ENCODE results near the gene TSHZ1. TPM values are rescaled to one million over a fixed set of nuclear protein-coding genes. Genes with fewer than 3 reads are reported as not detected.

The TSHZ1 gene
- polyA plus RNA-seq, 2 of the 4 experiments (the other 2 are of a cell fraction), result 2.2 to 3.0 TPM

DNA sequence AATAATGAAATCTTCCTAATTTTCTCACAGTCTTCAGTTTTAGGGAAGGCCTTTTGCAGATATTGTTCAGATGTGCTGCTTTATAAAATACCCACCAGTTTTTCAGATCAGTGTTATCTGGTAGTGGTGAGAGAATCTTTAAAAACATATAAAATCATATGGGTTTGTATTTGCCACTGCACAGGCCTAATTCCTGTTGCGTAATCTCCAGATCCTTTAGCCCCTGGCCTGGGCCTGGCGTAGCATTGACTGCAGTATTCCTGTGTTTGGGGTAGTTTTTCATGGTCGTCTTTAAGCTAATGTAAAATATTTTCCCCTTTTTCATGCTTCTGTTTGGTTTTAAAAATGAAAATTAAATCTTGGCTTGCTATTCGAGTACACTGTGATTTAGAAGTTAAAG lies 43.2 kb downstream of the TSHZ1 start:
- H3K4me2 ChIP-seq, result no peak overlapping the region
- DNase-seq (ENCODE audit: low read depth in 1 of 2, low spot score in 1 of 2) (no peak), FAIRE-seq (no peak), ATAC-seq (no peak)
- H3K4me1 ChIP-seq, result no peaks in the 10 kb centered on the region
- CTCF ChIA-PET, result no interaction called here
- H3K9me3 ChIP-seq, result no peaks in the 10 kb centered on the region
- no peak overlapping the region for H3K4me3 ChIP-seq
- H3K27ac ChIP-seq, result no peak overlapping the region
- 80% methylated on average over 4 of the region's 4 CpGs for WGBS (ENCODE audit: missing lambda C conversion rate)
- POLR2A ChIA-PET, result no interaction called here
- peak; percentile 55 to 67; a peak in 3 of 4 replicates for TF ChIP-seq CEBPB (IDR thresholded peaks at IDR 0.05)
- no peak for TF ChIP-seq MAZ (IDR thresholded peaks at IDR 0.05; ENCODE audit: borderline replicate concordance, low read depth, low read length)

DNA sequence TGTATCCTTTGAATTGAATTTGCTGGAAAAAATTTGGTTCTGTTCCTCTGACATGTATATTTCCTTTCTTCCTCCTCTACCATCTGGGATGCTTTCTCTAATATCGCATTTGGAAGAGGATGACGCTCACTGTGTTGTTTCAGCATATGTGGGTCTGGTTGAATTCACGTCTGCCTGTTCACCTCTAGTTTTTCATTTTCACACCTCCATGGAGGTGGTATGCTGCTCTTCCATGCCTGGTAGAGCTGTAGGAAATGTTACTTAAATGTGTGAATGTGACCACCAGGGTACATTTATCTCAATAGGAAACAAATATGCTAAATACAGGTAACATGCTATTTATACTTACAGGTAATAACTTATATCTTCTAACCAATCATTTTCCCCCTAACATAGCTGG lies 44.5 kb downstream of the TSHZ1 start:
- Histone ChIP-seq H3K4me2 (no peak overlapping the region), H3K4me3 (no peak overlapping the region), H3K9me3 (no peaks in the 10 kb centered on the region), H3K4me1 (no peaks in the 10 kb centered on the region), H3K27ac (no peak overlapping the region)
- ChIA-PET CTCF (no interaction called here), POLR2A (no interaction called here)
- DNase-seq (ENCODE audit: low read depth in 1 of 2, low spot score in 1 of 2) (no peak), FAIRE-seq (no peak), ATAC-seq (no peak)
- 95% methylated on average over 3 of the region's 3 CpGs for WGBS (ENCODE audit: missing lambda C conversion rate)
- TF ChIP-seq POLR2AphosphoS2 (conservative IDR thresholded peaks at IDR 0.05; ENCODE audit: low read length) (no peak), FOXS1 (CRISPR knock-in tag; IDR thresholded peaks at IDR 0.05) (no peak), RFX5 (IDR thresholded peaks at IDR 0.05) (no peak), HOXB13 (CRISPR knock-in tag; IDR thresholded peaks at IDR 0.05; ENCODE audit: low read depth) (no peak), MAFK (IDR thresholded peaks at IDR 0.05; ENCODE audit: partially characterized antibody) (no peak), HEYL (CRISPR knock-in tag; IDR thresholded peaks at IDR 0.05) (no peak), CHD2 (IDR thresholded peaks at IDR 0.05; ENCODE audit: low read length, partially characterized antibody) (no peak), CBX2 (IDR thresholded peaks at IDR 0.05; ENCODE audit: borderline replicate concordance, low read depth) (no peak), CHD4 (IDR thresholded peaks at IDR 0.05; ENCODE audit: borderline replicate concordance) (no peak), ESRRA (IDR thresholded peaks at IDR 0.05; ENCODE audit: borderline replicate concordance, low read length) (no peak)
- TF ChIP-seq, protein P1, sequence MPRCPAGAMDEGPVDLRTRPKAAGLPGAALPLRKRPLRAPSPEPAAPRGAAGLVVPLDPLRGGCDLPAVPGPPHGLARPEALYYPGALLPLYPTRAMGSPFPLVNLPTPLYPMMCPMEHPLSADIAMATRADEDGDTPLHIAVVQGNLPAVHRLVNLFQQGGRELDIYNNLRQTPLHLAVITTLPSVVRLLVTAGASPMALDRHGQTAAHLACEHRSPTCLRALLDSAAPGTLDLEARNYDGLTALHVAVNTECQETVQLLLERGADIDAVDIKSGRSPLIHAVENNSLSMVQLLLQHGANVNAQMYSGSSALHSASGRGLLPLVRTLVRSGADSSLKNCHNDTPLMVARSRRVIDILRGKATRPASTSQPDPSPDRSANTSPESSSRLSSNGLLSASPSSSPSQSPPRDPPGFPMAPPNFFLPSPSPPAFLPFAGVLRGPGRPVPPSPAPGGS (IDR thresholded peaks at IDR 0.05), result no peak
- TF ChIP-seq, protein P2, sequence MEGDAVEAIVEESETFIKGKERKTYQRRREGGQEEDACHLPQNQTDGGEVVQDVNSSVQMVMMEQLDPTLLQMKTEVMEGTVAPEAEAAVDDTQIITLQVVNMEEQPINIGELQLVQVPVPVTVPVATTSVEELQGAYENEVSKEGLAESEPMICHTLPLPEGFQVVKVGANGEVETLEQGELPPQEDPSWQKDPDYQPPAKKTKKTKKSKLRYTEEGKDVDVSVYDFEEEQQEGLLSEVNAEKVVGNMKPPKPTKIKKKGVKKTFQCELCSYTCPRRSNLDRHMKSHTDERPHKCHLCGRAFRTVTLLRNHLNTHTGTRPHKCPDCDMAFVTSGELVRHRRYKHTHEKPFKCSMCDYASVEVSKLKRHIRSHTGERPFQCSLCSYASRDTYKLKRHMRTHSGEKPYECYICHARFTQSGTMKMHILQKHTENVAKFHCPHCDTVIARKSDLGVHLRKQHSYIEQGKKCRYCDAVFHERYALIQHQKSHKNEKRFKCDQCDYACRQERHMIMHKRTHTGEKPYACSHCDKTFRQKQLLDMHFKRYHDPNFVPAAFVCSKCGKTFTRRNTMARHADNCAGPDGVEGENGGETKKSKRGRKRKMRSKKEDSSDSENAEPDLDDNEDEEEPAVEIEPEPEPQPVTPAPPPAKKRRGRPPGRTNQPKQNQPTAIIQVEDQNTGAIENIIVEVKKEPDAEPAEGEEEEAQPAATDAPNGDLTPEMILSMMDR (IDR thresholded peaks at IDR 0.05), result no peak

DNA sequence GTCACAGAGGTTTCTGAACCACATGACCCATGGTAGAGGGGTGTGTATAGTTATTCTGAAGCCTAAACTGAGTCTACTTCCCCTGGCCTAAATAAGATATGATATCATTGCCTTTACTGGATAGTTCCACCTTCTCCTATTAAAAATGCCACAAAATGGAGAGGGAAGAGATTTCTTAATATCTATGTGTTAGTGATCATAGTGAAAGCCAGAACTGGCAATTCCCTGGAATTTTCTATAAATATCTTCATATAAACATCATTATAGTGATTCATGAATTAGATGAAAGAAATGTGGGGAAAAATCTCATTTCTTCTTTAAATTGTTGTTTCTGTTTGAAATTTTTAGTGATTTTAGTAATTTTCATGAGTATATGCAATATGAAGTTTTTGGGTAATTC lies 45.8 kb downstream of the TSHZ1 start:
- CTCF ChIA-PET, result no interaction called here
- TF ChIP-seq CHD4 (IDR thresholded peaks at IDR 0.05; ENCODE audit: borderline replicate concordance), result no peak
- no peak for TF ChIP-seq EP300 (IDR thresholded peaks at IDR 0.05)
- TF ChIP-seq, protein P3, sequence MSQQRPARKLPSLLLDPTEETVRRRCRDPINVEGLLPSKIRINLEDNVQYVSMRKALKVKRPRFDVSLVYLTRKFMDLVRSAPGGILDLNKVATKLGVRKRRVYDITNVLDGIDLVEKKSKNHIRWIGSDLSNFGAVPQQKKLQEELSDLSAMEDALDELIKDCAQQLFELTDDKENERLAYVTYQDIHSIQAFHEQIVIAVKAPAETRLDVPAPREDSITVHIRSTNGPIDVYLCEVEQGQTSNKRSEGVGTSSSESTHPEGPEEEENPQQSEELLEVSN (IDR thresholded peaks at IDR 0.05; ENCODE audit: borderline replicate concordance, low read depth), result no peak
- no peak for TF ChIP-seq FOXS1 (CRISPR knock-in tag; IDR thresholded peaks at IDR 0.05)
- no peak for TF ChIP-seq HDAC2 (IDR thresholded peaks at IDR 0.05)
- no peak for TF ChIP-seq TP53 (CRISPR knock-in tag; IDR thresholded peaks at IDR 0.05)
- no peak for TF ChIP-seq GATA3 (IDR thresholded peaks at IDR 0.05; ENCODE audit: borderline replicate concordance)
- TF ChIP-seq, protein P4, sequence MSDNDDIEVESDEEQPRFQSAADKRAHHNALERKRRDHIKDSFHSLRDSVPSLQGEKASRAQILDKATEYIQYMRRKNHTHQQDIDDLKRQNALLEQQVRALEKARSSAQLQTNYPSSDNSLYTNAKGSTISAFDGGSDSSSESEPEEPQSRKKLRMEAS (IDR thresholded peaks at IDR 0.05), result no peak
- TF ChIP-seq CEBPB (IDR thresholded peaks at IDR 0.05), result no peak
- TF ChIP-seq RNF2 (IDR thresholded peaks at IDR 0.05; ENCODE audit: borderline replicate concordance, low read depth), result no peak
- no peak for TF ChIP-seq RARB (CRISPR knock-in tag; IDR thresholded peaks at IDR 0.05)
- TF ChIP-seq POLR2A (IDR thresholded peaks at IDR 0.05; ENCODE audit: low read length), result no peak
- TF ChIP-seq, protein P5, sequence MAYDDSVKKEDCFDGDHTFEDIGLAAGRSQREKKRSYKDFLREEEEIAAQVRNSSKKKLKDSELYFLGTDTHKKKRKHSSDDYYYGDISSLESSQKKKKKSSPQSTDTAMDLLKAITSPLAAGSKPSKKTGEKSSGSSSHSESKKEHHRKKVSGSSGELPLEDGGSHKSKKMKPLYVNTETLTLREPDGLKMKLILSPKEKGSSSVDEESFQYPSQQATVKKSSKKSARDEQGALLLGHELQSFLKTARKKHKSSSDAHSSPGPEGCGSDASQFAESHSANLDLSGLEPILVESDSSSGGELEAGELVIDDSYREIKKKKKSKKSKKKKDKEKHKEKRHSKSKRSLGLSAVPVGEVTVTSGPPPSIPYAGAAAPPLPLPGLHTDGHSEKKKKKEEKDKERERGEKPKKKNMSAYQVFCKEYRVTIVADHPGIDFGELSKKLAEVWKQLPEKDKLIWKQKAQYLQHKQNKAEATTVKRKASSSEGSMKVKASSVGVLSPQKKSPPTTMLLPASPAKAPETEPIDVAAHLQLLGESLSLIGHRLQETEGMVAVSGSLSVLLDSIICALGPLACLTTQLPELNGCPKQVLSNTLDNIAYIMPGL (CRISPR knock-in tag; IDR thresholded peaks at IDR 0.05; ENCODE audit: borderline replicate concordance), result no peak
- TF ChIP-seq, protein P6, sequence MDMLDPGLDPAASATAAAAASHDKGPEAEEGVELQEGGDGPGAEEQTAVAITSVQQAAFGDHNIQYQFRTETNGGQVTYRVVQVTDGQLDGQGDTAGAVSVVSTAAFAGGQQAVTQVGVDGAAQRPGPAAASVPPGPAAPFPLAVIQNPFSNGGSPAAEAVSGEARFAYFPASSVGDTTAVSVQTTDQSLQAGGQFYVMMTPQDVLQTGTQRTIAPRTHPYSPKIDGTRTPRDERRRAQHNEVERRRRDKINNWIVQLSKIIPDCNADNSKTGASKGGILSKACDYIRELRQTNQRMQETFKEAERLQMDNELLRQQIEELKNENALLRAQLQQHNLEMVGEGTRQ (IDR thresholded peaks at IDR 0.05), result no peak
- no peak for TF ChIP-seq CBX2 (IDR thresholded peaks at IDR 0.05; ENCODE audit: borderline replicate concordance, low read depth)
- no peak for TF ChIP-seq MAFK (IDR thresholded peaks at IDR 0.05; ENCODE audit: partially characterized antibody)
- TF ChIP-seq, protein P7, sequence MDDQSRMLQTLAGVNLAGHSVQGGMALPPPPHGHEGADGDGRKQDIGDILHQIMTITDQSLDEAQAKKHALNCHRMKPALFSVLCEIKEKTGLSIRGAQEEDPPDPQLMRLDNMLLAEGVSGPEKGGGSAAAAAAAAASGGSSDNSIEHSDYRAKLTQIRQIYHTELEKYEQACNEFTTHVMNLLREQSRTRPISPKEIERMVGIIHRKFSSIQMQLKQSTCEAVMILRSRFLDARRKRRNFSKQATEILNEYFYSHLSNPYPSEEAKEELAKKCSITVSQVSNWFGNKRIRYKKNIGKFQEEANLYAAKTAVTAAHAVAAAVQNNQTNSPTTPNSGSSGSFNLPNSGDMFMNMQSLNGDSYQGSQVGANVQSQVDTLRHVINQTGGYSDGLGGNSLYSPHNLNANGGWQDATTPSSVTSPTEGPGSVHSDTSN (IDR thresholded peaks at IDR 0.05), result no peak
- no peak for TF ChIP-seq HOXA7 (CRISPR knock-in tag; IDR thresholded peaks at IDR 0.05)
- no peak for TF ChIP-seq NFE2L2 (conservative IDR thresholded peaks at IDR 0.05; ENCODE audit: low read length)
- TF ChIP-seq KDM5A (IDR thresholded peaks at IDR 0.05), result no peak
- ATAC-seq (no peak), FAIRE-seq (no peak), DNase-seq (ENCODE audit: low read depth in 1 of 2, low spot score in 1 of 2) (no peak)
- Histone ChIP-seq H3K4me2 (no peak overlapping the region), H3K4me1 (no peaks in the 10 kb centered on the region), H3K4me3 (no peak overlapping the region), H3K27ac (no peak overlapping the region), H3K9me3 (no peaks in the 10 kb centered on the region)
- POLR2A ChIA-PET, result no interaction called here
